Adrenal gland (tissue), 5 donors: Measurements from ENCODE around the gene IL36A.

Experiments
- CTCF ChIP-seq, 6 experiments: fragments of 450-650 bp in 4 of 6; fragments of 200-600 bp in 2 of 6; sonication (generic) in 1 of 6; IDR thresholded peaks; 1 replicate in 5 of 6; 2 replicates in 1 of 6; pipeline versions ENCODE4 v1.5.1 to v1.8.0; 2016 to 2021; ENCODE audit warnings: antibody characterized with exemption in 6 of 6, mild to moderate bottlenecking in 2 of 6, moderate library complexity in 1 of 6
- POLR2A ChIP-seq, 2 donors: fragments of 450-650 bp; IDR thresholded peaks; one replicate each; pipeline ENCODE4 v1.6.1; 2017; ENCODE audit warnings: antibody characterized with exemption in 2 of 2, mild to moderate bottlenecking in 2 of 2, moderate library complexity in 1 of 2
- donor health status: DM: no; HTN: no; CAD: no.

GRCh38 chr2:113005030-113005509 lies at the start of gene IL36A:
- TF ChIP-seq CTCF (IDR thresholded peaks at IDR 0.05) (no peak), POLR2A (IDR thresholded peaks at IDR 0.05) (no peak)
